Measurements from ENCODE around the gene CNTNAP5.

Gene CNTNAP5

DNA sequence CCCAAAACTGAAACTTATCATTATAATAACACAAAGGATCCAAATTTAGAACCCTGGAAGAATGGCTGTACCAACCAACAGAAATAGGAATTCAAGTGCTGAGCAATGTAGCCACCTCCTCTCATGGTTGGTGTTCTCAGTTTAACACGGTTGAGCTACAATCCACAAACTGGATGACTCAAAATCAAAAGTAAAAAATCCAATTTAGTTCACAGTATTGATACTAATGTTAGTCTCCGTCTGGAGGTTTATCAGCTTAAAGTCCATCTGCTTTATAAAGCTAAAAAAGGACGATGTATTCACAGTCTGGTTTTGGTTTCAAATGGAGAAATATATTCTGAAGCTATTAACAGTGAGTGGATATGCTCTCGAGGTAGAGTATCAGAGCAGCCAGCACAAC lies 40.5 kb downstream of the CNTNAP5 start:
- TF ChIP-seq, protein P1, sequence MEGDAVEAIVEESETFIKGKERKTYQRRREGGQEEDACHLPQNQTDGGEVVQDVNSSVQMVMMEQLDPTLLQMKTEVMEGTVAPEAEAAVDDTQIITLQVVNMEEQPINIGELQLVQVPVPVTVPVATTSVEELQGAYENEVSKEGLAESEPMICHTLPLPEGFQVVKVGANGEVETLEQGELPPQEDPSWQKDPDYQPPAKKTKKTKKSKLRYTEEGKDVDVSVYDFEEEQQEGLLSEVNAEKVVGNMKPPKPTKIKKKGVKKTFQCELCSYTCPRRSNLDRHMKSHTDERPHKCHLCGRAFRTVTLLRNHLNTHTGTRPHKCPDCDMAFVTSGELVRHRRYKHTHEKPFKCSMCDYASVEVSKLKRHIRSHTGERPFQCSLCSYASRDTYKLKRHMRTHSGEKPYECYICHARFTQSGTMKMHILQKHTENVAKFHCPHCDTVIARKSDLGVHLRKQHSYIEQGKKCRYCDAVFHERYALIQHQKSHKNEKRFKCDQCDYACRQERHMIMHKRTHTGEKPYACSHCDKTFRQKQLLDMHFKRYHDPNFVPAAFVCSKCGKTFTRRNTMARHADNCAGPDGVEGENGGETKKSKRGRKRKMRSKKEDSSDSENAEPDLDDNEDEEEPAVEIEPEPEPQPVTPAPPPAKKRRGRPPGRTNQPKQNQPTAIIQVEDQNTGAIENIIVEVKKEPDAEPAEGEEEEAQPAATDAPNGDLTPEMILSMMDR (IDR thresholded peaks at IDR 0.05), result no peak

DNA sequence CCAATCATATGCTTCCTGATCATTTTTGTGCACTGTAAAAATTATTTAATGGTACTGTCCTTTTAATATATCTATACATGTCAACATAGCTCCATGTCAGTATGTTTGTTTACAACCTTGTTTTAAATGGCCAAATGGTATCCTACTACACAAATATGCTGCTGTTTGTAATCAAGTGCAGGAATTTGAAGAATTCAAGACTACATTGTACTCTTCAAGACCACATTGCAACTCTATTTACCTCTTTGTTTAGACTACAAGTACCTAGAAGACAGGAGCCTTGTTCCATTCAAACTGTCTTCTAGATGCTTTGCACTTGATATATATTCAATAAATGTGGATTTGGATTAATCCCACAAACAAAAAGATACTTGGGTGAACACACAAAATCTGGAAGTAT lies 41.7 kb downstream of the CNTNAP5 start:
- TF ChIP-seq, protein P1 (IDR thresholded peaks at IDR 0.05), result no peak

DNA sequence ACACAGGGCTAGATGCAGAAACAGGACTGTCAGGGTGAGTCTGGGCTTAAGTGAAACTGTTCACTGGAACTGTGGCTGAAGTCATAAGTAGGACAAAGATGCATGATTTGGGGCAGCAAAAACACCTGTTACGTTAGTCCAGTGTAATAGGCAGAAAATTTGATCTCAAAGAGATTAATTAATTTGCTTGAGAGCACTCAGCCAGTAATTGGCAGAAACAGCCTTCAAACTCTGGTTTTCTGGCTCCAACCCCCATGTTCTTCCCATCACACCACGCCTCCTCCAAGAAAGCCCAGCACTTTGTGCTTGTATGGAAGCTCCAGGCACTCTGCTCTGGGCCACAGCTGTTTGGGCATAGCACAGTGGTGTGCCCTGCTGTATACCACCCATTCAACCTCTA lies 54.0 kb downstream of the CNTNAP5 start:
- TF ChIP-seq, protein P1 (IDR thresholded peaks at IDR 0.05), result no peak

DNA sequence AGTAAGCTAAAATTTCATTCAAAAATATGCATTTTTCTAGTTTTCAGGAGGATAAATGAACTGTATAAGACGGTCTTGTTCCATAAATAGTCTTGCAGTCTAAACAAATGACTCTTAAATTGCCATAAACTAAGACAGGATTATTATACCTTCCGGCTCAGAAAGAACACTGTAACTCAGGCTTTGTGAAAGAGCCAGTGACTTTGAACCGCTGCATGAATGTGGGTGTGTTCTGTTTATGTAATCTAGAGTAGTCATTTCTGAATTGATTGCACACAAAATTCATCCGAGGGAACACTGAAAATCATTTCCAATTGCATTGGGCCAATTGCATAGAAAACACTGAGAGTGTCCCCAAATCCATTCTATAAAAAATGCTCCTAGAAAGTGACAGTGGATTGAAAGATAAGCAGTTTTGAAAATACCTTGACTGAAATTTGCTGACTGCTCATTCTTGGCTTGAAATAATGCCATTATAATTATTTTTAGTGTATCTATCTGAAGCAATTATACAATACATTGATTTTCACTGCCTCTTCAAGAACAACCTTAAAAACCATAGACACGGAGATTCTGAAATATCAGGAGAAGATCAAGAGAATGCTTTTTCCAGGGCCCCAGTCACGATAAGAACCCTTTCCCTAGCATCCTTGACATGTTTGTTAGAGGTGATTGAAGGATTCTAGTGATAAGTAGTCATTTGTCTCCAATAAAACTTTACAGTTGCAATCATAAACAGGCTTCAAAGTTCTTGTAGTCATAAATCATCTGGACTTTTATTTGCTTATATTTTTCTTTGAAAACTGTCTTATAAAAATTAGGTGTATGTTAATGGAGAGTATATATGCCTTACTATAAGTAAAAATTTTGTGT lies 55.4 kb downstream of the CNTNAP5 start:
- TF ChIP-seq, protein P1 (IDR thresholded peaks at IDR 0.05), result no peak

DNA sequence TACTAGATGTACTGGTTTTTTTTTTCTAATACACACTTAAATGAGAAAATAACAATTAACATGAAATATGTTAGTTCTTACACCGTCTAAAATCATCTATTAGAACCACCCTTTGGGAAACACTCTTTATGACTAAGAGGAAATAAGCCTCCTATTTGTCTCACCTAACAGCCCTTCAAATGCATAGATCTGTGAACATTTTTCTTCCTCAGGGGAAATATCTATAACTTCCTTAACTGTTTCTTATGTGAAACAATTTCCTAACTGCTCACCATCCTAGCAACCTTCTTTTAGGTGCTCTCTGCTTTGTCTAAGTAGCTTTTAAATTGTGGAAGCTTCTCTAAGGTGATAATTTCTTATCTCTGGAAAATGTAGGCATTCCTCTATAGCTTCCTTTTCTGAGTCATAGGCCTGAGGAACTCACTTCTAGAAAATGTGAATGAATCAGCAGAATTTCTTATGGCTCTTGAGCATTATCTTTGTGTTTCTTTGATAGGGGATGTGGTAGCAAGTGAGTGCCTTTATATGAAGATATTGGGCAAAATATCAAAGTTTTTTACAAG lies 56.1 kb downstream of the CNTNAP5 start:
- TF ChIP-seq, protein P1 (IDR thresholded peaks at IDR 0.05), result no peak

DNA sequence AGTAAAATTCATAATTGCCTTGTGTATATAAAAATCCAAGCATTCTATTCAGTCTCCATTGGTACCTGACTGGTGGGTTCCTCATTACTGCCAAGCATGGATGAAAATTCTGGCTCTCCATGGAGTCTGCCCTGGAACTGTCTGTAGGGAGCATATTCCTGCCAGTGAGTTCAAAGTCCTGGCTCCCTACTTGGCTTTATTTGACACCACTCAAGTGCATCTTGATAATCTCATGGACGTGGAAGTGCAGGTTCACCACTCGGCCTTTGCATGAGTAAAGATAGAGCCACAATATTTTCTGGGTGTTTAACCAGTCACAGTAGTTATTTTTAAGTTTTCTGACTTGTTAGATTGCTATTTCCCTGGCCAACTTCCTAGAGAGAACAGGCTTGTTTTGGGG lies 63.5 kb downstream of the CNTNAP5 start:
- TF ChIP-seq, protein P1 (IDR thresholded peaks at IDR 0.05), result no peak

DNA sequence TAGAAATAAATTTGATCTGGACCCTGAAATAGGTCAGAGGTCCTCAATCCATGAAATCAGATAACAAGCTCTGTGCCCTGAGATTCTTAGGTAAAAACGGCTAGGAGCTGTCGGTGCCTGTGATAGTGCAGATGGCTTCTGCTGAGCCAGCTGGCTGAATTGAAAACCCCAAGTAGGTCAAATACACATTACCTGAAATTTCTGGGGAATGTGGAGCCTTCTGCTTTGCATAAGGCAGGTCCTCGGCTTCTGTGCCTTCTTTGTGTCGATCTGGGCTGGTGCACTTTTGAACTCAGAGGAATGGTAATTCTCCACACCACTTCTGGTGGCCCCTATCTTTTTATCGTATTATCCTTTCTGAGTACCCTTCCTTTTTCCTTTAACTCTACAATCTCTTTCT lies 66.6 kb downstream of the CNTNAP5 start:
- TF ChIP-seq, protein P1 (IDR thresholded peaks at IDR 0.05), result no peak
